NCI-H128 (cell line): ENCODE measurements around the gene XYLT1.

Source experiments
- DNase-seq: peaks from one replicate; lab custom pipeline; 2025; ENCODE audit not compliant: unreplicated experiment; lab: John Stamatoyannopoulos, UW

XYLT1 gene

GRCh38 chr16:17377360-17378324 is 93.1 kb downstream of the XYLT1 start:
- no peak for DNase-seq

DNA sequence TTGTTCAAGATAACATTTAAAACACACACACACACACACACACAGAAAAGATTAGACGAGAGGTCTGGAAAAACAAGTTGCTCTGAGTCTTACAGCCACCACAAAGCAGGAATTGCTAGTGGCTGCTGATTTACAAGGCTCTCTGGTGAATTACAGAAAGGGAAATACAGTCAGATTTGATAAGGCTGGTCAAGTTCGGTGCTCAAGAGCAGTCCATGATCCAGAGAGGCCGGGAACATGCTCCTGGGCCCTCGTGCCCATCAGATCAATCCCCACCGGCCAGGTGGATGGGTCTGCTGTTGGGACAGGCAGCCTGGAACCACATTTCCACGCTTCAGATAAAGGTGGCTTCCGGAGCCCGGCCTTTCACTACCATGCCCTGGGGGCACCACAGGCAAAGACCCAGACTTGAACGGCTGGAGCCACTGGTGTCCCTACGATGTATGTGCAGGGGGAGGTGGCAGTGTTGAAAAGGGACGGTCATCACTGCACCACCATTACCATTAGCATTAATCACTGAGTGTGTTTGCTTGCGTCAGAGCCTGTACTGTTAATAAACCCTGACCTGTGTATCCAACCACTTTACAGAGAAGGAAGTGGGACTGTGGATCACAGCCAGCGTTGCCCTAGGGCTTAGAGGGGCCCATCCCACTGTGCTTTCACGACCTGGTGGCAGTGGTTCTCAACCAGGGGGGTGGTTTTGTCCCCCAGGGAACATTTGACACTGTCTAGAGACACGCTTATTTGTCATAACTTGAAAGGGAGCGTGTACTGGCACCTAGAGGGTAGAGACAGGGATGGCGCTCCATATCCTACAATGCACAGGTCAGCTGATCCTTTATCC is 95.1 kb downstream of the XYLT1 start:
- no peak for DNase-seq

- DNase-seq = no peak
Measured at GRCh38 chr16:17374668-17375255, 96.0 kb downstream of the XYLT1 start.

GRCh38 chr16:17373533-17373932 is 97.2 kb downstream of the XYLT1 start:
- no peak for DNase-seq

DNA sequence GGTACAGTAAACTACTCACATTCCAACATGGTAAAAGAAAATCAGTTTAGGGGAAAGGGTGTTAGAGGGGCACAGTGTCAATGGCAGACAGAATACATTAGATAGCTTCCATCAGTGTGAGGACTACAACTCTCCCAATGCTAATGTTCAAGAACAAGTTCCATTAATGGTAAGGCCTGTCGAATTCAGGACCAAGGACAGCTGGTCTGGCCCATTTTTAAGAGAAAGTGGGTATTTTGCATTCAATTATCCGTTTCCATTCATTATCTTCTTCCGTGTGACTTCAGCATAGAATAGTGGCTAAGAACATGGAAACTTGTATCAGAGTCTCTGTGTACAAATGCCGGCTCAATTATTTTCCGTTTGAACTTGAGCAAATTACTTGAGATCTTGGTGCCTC is 98.4 kb downstream of the XYLT1 start:
- DNase-seq = no peak

DNA sequence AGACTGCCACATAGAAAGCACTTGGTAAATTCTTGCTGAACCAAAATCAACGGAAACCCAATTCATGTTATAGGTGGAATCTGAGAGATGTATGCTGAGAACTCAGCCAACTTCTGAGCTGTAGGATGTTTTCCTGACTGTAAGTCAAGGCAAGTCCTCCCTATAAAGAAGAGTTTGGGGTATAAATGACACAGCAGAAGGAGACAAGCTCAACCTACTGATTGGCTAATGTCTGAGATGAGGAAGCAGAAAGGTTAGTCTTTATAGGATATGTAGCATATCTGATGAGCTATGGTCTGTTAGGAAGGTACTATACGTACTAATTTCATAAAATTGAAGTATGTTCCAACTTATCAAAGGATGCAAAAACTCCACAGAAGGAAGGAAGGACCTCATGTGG is 99.5 kb downstream of the XYLT1 start:
- DNase-seq = no peak

GRCh38 chr16:17370731-17371285 is 100.0 kb downstream of the XYLT1 start:
- DNase-seq = no peak

- DNase-seq = no peak
Measured at GRCh38 chr16:17370223-17370707, 100.5 kb downstream of the XYLT1 start.

DNA sequence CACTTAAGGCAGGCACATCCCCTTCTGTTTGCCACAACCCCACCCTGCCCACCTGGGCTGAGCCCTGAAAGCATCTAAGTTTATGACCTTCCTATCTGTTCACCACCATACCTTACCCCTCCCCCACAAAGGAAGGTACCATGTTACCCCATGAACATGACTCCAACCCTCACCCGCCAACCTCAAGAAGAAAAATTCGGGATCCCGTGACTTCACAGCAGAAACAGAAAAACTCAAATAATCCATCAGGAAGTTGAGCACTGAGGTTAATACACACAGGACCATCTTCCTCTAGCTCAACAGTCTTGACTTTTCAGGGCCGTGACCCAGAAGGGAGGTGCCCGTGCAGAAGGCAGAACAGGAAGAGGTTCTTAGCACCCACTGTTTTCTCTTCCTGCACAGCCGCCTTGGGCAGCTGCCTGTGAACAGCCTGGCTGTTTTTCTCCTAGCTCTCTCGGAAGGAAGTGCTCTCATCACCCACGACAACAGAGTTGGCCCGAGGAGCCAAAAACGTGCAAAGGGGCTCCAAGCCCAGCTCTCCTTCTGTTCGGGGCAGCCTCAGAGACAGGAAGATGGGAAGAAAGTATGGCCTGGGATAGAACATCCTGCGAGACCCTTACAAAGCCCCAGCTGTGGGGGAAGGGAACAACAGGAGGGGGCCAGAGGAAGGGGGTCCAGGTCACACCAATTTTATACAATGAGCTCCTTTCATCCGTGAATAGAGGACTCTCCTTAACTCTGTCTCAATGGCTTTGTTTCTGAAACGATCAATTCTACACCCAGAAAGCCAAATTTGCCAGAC is 101.1 kb downstream of the XYLT1 start:
- DNase-seq = no peak

GRCh38 chr16:17368951-17369350 is 101.8 kb downstream of the XYLT1 start:
- no peak for DNase-seq

DNA sequence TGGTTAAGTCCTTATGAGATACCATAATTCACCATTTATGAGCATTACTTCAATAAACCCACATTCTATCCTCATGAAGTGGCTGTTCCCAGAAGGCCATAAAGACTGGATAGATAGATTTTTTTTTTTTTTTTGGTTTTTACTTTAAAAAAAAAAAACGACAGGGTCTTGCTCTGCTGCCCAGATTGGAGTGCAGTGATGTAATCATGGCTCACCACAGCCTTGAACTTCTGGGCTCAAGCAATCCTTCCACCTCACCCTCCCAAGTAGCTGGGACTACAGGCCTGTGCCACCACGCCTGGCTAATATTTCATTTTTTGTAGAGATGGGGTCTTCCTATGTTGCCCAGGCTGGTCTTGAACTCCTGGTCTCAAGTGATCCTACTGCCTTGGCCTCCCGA is 102.3 kb downstream of the XYLT1 start:
- DNase-seq = no peak

DNA sequence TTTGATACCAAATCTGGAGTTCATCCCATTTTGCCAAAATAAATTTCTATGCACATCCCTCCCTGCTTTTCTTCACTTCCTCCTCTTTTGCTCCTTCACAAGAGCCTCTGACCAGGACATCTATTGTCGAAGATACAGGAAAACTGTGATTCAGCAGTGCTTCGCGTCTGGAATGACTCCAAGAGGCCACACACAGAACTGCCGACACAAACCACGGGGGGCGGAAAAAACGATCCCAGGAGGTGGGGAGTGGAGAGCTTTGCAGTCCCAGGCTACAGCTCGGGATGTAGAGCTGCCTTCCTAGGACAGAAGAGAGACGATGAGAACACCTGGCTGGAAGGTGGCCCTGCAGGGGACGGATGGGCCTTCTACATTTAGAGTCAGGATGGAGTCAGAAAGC is 102.8 kb downstream of the XYLT1 start:
- no peak for DNase-seq

- no peak for DNase-seq
Measured at GRCh38 chr16:17367036-17367435, 103.7 kb downstream of the XYLT1 start.

DNA sequence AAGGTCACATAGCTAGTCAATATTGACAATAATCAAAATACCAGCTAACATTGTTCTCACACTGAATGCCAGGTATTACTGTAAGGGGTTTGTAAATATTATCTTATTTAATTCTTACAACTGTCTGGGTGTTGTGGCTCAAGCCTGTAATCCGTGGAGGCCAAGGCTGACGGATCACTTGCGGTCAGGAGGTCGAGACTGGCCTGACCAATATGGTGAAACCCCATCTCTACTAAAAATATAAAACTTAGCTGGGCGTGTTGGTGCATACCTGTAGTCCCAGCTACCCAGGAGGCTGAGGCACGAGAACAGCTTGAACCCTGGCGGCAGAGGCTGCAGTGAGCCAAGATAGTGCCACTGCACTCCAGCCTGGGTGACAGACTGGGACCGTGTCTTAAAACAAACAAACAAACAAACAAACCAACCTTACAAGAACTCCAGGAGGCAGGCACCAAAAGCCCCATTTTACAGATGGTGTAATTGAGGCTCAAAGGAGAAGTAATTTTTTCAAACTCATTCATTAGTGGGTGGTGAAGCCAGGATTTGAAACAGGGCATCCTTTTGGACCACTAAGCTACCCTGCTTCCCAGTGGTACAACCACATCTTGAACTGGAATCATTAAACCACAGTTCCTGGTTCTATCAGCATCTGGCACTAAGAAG is 104.3 kb downstream of the XYLT1 start:
- no peak for DNase-seq

GRCh38 chr16:17365591-17366298 is 105.0 kb downstream of the XYLT1 start:
- no peak for DNase-seq

- DNase-seq = no peak
Measured at GRCh38 chr16:17365211-17365541, 105.6 kb downstream of the XYLT1 start.

- no peak for DNase-seq
Measured at GRCh38 chr16:17364319-17365210, 106.2 kb downstream of the XYLT1 start.

DNA sequence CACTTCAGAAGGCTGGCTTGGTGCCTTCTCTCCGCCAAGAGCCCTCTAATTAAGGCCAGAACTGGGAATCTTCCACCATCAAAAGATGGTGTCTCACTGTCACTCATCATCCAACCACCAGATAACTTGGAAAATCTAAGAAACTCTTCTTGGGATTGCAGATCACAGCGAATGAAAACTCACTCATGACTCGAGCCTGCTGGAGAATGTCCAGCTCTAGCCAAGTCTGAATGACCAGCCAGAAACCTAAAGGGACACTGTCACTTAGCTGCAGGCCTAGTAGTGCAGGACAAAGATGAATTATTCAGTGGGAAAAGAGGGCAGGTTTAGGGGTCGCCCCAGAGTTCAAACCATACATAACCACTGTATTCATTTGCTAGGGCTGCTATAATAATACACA is 107.8 kb downstream of the XYLT1 start:
- no peak for DNase-seq
